Measurements from ENCODE around the gene PREX1.

The PREX1 gene

GRCh38 chr20:48817367-48818030, 10.3 kb downstream of the PREX1 start:
- DNase-seq (ENCODE audit: low read depth) = no peak
- TF ChIP-seq CTCF (IDR thresholded peaks at IDR 0.05; ENCODE audit: low read length, missing control alignments) = no peak
- H3K4me3 ChIP-seq (replicated peaks; ENCODE audit: low read depth, low read length) = no peak overlapping the region

DNA sequence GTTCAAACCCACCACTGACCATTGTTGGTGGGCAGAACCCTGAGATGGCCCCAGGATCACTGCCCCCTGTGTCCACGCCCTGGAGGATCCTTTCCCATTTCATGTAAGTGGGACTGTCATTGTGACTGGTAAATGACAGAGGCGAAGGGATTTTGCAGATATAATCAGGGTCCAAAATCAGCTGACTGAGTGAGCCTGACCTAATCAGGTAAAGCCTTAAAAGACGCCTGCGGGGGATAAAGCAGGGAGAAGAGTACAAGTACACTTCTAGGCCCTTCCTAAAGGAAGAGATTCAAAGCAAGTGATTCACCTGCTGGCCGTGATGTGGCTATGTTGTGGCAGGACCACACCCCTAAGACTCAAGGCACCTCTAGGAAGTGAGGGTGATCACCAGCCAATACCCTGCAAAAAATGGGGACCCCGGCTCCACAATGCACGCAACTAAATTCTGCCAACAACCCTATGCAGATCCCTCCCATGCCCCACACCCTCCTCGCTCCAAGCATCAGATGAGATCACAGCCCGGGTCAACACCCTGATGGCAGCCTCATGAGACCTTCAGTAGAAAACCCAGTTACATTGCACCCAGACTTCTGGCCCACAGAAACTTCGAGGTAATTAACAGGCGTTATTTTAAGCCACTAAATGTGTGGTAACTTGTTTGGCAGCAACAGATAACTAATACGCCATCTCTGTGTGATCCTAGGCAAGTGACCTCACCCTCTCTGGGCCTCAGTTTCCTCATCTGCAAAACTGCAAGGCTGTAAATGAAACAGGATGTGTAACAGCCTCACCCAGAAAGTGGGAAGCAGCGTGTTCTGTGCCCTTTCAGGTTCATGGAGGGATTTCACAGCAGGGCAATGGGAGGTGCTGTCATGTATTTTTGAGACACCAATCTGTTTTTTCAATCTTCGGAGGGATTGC, 11.3 kb downstream of the PREX1 start:
- DNase-seq (ENCODE audit: low read depth) = no peak
- no peak overlapping the region for H3K4me3 ChIP-seq (replicated peaks; ENCODE audit: low read depth, low read length)
- TF ChIP-seq CTCF (IDR thresholded peaks at IDR 0.05; ENCODE audit: low read length, missing control alignments) = no peak

GRCh38 chr20:48815537-48815936, 12.3 kb downstream of the PREX1 start:
- H3K4me3 ChIP-seq (replicated peaks; ENCODE audit: low read depth, low read length) = no peak overlapping the region
- no peak for TF ChIP-seq CTCF (IDR thresholded peaks at IDR 0.05; ENCODE audit: low read length, missing control alignments)
- DNase-seq (ENCODE audit: low read depth) = no peak

DNA sequence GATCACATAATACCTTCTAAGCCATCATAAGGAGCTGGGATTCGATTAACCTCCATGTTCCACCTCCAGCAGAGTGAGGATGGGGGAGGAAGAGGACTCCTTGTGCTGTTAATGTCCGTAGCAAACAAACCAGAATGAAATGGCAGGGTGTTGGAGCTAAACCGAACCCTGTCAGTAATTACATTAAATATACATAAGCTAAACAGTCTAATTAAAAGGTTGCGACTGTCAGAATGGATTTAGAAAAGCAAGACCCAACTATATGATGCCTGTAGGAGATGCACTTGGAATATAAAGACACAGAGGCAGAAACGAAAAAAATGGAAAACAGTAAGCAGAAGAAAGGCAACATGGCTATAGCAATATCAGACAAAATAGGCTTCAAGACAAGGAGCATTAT, 13.2 kb downstream of the PREX1 start:
- H3K4me3 ChIP-seq (replicated peaks; ENCODE audit: low read depth, low read length) = no peak overlapping the region
- no peak for DNase-seq (ENCODE audit: low read depth)
- TF ChIP-seq CTCF (IDR thresholded peaks at IDR 0.05; ENCODE audit: low read length, missing control alignments) = no peak

DNA sequence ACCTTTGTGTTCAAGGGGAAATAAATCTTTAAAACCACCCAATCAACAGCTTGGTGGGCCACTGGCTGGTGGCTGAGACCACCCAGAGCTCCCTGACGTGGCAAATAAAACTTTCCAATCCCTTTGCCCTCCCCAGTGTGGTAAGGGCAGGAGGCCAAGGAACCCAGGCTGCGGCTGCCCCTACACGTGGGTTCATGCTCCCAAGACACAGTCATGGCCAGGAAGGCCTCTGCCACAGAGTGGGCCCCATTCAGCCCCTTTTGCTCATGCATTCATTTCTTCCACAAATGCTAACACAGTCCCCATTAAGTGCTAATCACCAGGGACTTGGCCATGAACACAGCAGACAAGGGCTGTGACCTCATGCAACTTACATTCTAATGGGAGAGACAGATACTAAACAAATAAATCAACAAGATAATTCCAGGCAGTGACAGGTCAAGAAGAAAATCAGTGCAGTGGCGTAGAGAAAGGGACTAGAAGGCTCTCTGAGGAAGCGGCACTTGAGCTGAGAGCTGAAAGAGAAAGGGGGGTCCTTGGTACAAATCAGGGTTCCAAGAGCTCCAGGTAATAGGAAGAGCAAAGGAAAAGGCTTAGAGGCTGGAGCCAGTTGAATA, 13.8 kb downstream of the PREX1 start:
- H3K4me3 ChIP-seq (replicated peaks; ENCODE audit: low read depth, low read length) = no peak overlapping the region
- DNase-seq (ENCODE audit: low read depth) = no peak
- TF ChIP-seq CTCF (IDR thresholded peaks at IDR 0.05; ENCODE audit: low read length, missing control alignments) = no peak

DNA sequence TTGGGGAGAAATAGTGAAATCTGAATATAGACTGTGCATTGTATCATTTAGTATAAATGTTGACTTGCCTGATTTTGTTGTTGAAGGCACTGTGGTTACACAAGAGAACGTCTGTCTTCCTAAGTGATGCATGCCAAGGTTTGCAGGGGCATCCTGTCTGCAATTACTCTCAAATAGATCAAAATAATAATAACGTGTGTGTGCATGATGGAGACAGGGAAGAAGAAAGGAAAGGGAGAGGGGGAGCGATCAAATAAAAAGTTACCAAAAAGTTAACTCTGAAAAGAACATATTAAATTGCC, 14.4 kb downstream of the PREX1 start:
- H3K4me3 ChIP-seq (replicated peaks; ENCODE audit: low read depth, low read length) = no peak overlapping the region
- no peak for TF ChIP-seq CTCF (IDR thresholded peaks at IDR 0.05; ENCODE audit: low read length, missing control alignments)
- DNase-seq (ENCODE audit: low read depth) = no peak
